GM18511 (cell line): ENCODE results near the gene MARCHF11.

Source experiments
- ATAC-seq: cut with Tn5 transposase; IDR thresholded peaks from one replicate; pipeline ENCODE4 v1.9.1; 2021; ENCODE audit warnings: mild to moderate bottlenecking, moderate library complexity; ENCODE audit not compliant: unreplicated experiment

Gene MARCHF11

DNA sequence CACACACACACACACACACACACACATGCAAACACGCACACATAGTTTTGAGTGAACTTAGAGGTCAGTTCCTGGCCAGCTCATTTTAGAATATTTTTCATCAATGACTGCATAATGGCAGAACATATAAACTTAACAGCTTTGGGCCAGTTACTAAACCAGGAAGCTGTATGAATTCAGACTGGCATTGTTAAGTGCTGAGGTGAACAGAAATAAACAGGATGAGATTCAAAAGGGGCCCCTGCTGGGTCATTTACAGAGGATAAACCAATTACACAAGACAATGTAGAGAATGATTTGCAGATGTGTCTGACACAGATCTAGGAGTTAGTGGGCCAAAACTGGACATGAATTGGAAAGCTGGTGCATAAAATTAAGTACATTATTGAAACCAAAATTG is 44.6 kb downstream of the MARCHF11 start:
- ATAC-seq: no peak

DNA sequence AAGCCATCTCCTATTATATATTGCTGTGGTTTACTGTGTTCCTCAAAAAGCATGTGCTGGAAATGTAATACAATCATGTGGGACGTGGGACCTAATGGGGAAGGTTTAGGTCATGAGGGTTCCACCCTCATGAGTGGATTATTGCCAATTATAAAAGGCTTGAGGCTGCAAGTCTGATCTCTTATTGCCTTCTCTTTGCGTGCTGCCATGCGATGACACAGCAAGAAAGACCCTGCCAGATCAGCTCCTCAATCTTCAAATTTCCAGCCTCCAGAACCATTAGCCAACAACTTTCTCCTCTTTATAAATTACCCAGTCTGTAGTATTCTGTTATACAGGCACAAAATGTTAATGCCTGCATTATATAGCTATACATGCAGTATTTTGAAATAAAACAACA is 45.4 kb downstream of the MARCHF11 start:
- no peak for ATAC-seq

DNA sequence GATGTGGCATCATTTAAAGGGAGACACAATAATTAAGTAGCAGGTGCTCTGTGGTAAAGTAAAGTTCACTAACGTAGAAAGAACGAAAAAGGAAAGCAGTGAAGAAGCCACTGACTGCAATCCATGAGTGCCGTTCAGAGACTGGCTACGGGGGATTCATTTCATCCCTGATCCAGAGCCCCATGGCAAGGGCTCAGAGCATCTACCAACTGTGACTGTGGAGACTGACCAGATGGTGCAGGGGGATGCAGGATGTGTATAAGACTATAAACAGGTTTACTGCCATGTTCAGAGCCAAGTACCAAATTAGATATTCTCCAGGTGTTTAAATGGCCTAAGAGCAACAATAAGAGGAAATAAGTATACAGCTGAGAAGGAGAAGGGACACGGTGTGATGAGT is 47.7 kb downstream of the MARCHF11 start:
- no peak for ATAC-seq

DNA sequence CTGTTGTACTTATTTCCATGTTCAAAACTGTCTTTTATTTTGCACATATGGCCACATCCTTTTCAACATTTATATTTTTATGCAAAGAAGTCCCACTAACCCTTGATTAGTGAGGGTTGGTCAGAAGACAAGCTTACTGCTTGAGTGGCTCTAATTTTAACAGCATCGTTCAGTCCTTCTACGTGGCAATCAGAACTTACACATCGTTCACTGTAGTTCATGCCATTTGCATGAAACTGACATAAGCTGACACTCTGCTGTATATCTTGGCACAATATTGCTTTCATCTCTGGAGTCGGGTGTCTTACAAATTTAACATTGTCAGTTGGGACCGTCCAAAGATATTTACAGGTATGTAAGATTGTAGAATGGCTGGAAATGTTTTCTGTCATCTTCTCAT is 50.6 kb downstream of the MARCHF11 start:
- no peak for ATAC-seq

DNA sequence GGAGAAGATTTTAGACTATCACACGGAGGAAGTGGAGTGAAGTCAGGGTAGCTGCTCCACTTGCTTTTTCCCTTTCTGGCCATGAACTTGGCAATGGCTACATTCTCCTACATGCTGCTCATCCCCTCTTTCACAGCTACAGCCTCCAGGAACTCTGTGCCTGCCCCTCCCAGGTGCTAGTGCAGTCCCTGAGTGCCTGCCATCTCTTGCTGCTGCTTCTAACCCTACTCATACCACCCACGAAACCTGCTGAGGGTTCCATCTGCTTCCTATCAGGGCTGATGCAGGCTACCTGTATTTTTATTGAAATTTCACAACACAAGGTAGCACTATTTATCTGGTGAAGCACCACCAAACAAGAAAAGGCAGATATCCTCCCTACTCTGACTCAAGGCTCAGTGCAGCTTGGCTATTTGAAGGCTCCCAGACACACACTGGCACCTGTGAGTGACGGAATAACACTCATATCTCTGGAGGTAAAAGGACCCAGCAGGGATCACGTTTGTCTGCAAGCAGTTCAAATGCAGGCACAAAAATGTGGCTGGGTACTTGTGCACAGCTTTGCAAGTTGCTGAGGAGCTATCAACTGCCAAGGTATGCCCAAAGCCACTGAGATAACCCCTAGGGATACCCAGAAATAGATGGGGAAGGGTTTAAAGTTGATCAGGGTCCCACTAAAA is 51.6 kb downstream of the MARCHF11 start:
- ATAC-seq: no peak

DNA sequence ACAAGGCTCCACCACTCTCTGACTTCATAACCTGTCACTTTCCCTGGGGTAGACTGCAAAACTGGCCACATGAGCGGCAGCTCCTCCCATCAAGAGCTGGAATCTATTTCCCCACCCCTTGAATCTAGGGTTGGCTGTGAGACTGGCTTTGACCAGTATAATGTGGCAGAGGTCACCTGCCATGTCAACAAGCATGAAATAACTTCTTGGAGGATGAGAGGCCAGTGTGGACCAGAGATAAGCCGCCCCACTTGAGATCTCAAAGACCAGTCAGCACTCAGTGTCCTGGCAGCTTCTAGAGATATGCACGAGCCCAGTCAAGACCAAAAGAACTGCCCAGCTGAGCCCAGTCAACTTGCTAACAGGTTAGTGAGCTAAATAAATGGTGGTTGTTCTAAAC is 59.0 kb downstream of the MARCHF11 start:
- no peak for ATAC-seq

DNA sequence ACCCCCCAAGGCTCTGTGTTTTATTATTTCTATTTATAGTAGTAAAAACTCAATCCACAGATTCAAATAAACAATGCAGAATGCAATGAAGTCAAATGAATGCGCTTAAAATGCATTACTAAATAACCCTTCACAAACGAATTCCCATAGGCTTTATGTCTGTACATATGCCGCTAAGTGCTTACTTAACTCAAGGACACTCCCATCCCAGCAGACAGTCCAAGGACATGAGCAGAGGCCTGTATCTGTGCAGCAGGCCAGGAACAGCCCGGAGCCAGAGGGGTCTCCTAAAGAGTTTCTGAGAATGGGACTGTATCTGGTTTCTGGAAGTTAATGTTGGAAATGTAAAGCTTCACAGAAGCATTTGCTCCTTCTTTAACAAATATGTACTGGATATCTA is 59.8 kb downstream of the MARCHF11 start:
- no peak for ATAC-seq

DNA sequence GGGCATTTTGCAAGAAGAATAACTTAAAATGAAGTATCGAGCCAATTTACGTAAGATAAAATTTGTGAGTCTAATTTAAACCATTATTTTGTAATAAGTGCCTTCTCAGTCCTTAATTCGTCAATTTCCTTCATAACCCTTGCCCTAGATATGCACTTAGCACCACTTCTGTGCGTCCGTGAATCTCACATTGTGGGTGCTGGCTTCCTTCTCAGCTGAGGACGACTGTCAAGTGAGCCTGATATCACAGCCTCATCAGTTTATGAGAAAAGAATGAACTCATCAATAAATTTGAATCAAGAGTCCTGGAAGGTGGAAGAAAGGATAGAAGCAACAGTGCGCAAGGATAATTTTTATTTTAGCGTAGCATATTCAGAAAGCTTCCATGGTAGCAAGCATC is 64.5 kb downstream of the MARCHF11 start:
- ATAC-seq: no peak

DNA sequence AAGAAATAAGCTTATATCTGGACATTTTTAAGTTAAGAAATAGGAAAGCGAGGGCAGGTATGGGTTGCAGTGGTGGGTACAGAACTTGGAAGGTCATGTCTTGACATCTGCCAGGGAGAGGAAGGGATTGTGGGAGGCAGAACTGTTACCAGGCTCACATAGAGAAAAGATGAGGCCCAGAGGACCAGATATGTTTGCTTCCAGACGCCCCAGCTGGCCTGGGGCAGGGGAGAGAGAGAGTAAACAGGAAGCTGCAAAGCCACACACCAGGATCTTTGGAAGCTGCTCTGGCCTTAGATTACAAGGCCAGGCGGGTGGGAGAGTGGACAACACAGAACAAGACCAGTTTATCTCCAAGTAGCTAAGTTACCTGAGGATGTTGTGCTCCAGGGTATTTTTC is 71.2 kb downstream of the MARCHF11 start:
- ATAC-seq: no peak

DNA sequence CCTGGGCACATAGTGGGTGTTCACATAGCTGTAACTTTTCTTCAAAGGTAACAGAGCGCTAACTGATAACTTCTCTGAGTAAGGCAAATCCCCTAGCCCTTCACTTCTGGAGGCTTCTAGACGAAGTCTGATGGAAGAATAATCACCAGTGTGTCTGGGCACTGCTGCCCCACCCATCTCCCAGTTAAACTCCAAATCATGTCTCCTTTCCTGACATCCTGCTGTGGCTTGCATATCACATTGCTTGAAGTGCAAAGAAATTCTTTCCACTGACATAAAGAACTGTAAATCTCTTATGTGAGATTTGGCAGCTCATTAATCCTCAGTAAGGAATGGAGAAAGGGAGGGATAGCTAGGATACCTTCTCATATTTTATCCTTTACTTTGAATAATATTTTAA is 74.6 kb downstream of the MARCHF11 start:
- no peak for ATAC-seq

DNA sequence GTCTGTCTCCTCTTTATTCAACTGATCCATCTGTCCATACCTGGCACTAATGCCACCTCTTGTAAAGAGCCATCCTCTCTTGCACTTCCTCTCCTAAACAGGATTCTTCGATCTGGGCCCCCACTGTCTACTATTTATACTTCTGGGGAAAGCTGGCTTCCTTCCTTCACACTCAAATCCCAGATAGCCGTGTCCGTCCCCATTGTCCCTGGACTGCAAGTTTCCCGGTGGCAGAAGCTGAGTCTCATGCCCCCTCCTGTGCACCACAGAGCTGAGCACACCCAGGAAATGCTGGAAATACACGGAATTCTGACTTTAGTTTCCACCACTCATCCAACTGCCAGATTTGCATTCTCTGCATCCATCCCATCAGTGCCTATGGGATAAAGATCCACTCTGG is 84.0 kb downstream of the MARCHF11 start:
- ATAC-seq: no peak

DNA sequence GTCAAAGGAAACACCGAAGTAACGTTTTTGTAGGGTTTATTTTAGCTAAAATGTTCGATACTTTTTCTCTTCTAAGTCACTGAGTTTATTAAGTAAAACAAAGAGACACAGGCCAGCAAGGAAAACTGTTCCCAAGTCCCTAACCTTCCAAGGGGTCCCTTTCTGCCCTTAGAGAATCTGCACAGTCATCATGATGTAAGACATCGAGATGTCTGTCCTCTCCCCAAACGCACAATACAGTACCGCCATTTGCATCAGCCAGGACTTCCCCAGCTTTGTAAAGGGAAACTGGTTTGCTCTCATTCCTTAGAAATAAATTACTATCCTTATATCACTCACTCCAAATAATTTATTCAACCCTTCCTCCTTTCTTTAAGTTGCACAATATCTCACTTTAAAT is 89.3 kb downstream of the MARCHF11 start:
- ATAC-seq: no peak

DNA sequence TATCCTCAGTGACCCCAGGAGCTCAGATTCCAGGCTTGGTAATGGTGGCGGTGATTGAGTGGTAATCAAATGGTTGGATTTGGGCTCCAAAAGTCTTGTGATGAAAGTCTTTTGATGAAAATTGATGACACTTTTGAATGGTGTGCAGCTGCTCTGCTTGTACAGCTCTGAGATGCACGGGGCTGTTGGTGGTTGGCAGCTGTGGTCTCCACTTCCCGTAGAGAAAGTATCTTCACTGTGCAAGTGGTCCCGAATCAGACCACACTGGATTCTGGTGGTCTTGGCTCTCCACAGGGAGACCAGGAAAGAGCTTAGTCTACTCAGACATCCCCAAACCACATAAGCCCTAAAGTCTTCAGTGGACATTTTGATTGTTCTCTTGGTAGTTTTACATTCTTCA is 96.6 kb downstream of the MARCHF11 start:
- ATAC-seq: no peak

DNA sequence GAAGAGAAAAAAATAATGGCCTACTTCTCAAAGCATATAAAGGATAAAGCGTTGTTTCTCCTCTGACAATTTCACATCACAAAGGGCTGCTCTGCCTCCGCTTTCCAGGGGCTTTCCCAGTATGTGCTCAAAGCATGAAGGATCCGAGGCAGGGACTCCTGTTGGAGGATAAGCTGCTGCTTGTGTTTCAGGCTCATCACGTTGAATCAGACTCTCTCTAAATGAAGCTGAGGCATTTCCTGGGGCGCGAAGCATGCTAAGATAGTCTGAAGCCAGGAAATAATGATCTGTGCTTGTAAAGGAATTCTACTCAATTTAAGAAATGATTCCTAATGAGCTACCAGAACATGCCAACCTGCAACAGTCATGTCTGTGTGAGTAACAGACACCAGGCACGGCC is 97.5 kb downstream of the MARCHF11 start:
- ATAC-seq: no peak

DNA sequence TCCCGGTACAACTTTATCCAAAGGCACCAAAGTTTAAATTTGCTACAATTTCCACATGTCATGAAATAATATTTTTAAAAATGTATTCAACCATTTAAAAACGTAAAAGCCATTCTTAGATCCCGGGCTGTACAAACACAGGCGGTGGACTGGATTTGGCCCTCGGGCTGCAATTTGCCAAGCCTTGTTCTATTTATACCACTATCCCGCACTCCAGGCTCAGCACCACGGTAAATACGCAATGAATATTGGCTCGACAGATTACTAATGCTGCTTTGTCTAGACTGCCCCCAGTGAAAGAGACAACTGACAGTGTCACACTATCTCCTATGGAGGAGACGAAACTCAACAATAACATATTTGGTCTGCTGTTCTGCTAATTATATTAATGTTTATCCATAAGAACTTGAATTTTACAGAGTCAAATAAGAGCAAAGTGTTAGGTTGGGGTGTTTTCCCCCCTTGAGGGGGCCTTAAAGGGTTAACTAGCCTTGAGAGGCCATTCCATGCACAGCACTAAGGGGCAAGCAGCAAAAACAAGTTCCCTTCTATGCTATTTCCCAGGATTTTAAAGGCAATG is 98.1 kb downstream of the MARCHF11 start:
- ATAC-seq: no peak

DNA sequence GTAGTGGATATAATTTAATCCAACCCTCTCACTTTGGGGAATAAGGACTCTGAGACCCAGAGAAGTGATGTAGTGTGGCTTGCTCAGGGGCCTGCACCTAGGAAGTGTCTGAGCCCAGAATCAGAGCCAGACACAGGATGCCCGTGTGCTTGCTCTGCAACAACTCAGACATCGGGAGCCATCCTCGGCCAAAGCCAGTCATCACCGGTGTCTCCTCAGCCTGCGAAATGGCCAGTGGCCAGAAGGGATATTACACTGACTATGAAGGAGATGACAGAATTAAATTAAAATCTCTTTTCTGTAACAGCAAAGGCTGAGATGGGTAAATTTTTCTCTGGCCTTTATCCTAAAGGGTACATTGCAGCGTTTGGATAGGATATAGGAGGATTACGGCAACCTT is 102.9 kb downstream of the MARCHF11 start:
- ATAC-seq: no peak

DNA sequence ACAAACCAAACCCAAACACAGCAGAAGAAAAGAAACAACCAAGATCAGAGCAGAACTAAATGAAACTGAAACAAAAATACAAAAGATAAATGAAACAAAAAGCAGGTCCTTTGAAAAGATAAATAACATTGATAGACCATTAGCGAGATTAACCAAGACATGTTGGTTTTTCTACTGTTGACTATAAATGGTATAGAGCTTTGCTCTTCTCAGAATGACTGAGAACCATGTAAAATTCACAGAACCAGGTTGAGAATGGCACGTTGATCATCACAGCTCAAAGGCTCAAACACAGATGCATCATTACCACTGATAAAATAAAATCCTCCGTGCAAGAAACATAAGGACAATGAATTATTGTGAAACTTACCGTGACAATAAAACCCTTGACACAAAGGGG is 105.2 kb downstream of the MARCHF11 start:
- ATAC-seq: no peak

DNA sequence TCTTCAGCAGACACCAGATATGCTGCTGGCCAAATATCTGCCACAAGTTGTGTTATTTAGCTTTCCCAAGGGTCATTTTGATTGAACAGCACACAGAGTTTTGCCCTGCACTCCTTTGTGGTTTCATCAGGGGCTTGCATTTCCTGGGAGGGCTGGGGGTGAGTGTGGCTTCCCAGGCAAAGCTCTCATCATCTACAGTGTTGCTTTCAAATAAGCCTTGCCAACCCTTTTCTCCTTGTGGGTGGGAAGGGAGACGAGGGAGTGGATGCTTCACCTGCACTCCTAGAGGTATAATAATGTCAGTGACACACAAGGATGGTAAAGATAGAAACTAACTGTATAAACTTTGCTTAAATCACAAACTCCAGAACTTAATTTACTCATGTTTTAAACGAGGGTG is 107.0 kb downstream of the MARCHF11 start:
- ATAC-seq: no peak

DNA sequence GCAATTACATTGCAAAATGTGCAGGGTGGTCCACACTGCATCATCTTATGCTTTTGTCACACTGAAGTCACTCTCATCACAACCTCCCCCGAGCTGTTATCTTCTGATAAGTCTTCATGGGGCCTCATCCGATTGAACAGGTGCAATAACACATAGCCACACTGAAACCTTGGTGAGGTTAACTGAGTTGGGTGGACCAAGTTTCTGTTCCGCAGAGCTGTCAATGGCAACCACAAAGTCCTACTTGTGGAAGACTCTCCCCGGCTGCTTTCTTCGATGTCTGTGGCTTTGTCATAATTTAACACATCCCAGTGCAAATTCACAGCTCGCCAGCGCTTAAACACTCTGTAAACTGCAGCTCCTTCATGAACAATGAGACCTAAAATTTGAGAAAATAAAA is 112.2 kb downstream of the MARCHF11 start:
- no peak for ATAC-seq

DNA sequence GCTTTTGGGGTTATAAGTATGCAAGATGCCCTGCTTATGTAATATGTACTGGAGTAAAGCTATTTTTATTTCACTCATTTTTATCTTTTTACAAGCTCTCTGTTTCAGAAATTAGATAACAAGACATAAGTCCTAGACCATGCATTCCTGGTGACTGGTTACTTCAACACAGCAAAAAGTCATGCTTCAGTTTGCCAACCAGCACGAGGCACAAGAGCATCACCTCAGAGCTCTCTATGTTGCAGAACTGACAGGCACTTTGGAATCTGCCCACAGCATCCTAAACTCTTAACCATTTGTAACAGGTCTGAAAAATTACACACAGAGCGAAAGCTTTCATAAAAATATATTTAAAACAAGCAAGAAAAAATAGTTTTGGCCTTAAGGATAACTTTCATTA is 112.8 kb downstream of the MARCHF11 start:
- ATAC-seq: no peak

DNA sequence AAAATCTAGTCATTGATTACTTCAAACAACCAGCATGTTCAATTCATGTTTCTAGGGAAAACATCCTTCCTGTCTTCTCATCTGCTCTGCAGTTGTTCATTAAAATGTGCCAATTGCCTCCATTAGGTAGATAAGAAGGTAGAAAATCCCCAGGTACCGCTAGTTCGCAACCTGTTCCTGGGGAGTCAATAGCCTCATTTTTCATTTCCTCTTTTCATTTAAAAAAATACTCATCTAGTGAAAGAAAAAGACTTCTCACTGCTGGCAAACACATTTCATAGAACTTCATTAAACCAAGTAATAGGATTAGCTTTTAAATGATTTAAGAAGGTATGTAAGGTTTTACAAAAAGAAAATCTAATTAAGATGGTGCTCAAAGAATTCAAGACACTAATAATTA is 113.3 kb downstream of the MARCHF11 start:
- ATAC-seq: no peak

DNA sequence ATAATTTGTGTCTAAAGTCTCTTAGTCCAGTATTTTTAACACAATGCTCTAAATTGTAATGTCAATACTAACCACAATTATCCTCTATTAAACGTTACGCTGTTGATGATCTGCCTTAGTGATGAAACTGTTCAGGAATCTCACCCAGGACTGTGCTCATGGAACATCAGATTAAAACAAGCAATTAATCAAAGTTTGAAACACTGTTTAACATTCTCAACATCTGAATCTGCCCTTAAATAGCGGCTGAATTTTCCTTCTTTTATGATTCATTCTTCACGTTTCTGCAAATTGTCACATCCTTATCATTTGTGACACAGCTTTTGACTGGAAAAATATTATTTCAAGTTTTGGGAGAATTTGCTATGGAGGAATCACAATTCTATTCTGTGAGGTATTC is 113.8 kb downstream of the MARCHF11 start:
- no peak for ATAC-seq
